Inflammatory macrophage treated with lipopolysaccharide for 1 hour (primary cell): ENCODE results near the gene CRHBP.
A peak's percentile ranks its signal among the peaks of the same experiment; 100 is the strongest.
"Not testable (repeated sequence)": the region's sequence is repeated elsewhere in the genome, so short reads cannot be mapped to it uniquely, and the experiment has no call there.

Experiments
- DNase-seq, 2 donors: peaks; one replicate each; pipeline ENCODE4 v3.0.0-alpha.2; 2020 to 2022

CRHBP gene

DNA sequence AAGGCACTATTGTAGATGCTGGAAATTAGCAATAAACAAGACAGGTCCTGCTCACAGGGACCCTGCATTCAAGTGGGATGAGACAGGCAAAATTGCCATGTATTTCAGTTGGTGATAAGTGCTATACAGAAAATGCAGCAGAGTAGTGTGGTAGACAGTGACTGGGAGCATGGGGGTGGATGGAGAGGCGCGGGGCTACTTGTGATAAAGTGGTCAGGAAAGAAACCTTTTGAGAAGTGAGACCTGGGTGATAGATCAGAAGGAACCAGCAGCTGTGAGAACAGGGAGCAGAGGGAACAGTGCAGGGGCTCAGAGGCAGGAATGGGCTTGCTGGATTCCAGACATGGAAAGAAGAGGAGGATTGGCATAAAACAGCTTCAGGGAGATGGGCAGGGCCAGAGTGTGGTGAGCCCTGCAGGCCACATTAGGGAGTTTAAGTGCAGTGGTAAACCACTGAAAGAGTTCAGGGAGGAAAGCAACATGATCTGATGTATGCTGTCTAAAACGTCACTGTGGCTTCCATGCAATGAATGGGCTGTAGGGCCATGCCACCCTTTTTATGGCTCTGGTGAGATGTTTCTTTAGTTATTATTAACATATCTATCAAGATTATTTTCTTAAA is 7.3 kb downstream of the CRHBP start:
- DNase-seq: no peak

GRCh38 chr5:76964060-76964459 is 11.2 kb downstream of the CRHBP start:
- DNase-seq: no peak

GRCh38 chr5:76971511-76971910 is 18.7 kb downstream of the CRHBP start:
- no peak for DNase-seq

GRCh38 chr5:76972689-76973088 is 19.8 kb downstream of the CRHBP start:
- no peak for DNase-seq

- DNase-seq: peak; percentile 20 to 23
Observed at GRCh38 chr5:76974785-76975184, 21.9 kb downstream of the CRHBP start.

DNA sequence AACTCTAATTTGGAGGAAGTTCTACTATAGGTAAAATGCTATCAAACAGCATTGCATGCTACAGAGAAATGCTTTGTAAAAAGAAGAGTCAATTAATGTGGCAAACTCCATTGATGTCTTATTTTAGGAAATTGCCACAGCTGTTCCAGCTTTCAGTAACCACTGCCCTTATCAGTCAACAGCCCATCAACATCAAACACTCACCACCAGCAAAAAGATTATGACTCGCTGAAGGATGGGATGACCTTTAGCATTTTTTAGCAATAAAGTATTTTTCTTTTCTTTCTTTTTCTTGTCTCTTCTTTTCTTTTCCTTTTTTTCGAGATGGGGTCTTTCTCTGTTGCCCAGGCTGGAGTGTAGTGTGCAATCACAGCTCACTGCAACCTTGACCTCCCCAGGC is 26.0 kb downstream of the CRHBP start:
- no peak for DNase-seq

GRCh38 chr5:76980518-76981144 is 27.8 kb downstream of the CRHBP start:
- no peak for DNase-seq

DNA sequence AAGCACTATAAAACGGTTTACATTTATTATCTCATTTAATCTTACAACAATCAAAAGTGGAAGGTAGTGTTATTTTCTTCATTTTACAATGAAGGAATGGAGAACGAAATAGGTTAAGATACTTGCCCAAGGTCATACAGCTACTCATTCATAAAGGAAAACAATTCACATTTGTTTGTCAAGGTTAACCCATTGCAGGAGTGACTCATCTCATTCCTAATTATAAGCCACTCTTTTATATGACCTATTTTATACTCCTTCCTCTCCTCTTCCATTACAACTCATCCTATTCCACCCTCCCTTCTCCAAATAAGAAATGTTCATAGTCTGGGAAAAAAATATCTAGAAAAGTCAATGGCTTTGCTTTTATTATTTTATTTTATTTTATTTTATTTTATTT is 29.6 kb downstream of the CRHBP start:
- no peak for DNase-seq

- no peak for DNase-seq
Observed at GRCh38 chr5:76983468-76983867, 30.6 kb downstream of the CRHBP start.

- DNase-seq: no peak
Observed at GRCh38 chr5:76986825-76987526, 34.1 kb downstream of the CRHBP start.

- DNase-seq: peak; percentile 68 to 87
Observed at GRCh38 chr5:76990899-76991459, 38.1 kb downstream of the CRHBP start.

- not testable (repeated sequence) for DNase-seq
Observed at GRCh38 chr5:76993436-76993835, 40.6 kb downstream of the CRHBP start.

DNA sequence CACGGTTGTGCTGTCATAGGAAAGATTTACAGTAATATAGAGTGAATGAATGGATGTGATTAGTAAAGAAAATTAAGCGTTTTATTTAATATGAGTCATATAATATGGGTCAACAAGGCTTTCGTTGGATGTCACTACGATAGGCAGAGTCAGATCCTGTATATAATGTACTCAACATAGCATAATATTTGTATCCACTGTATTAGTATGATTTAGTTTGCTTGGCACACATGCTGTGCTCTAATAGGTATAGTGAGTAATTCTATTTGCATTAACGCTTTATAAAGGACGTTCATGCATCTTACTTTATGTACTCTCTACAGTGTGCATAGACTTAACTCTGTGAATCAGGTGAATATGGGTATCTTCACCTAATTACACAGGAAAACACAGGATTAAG is 41.5 kb downstream of the CRHBP start:
- DNase-seq: no peak

- not testable (repeated sequence) for DNase-seq
Observed at GRCh38 chr5:76998251-76998650, 45.4 kb downstream of the CRHBP start.

DNA sequence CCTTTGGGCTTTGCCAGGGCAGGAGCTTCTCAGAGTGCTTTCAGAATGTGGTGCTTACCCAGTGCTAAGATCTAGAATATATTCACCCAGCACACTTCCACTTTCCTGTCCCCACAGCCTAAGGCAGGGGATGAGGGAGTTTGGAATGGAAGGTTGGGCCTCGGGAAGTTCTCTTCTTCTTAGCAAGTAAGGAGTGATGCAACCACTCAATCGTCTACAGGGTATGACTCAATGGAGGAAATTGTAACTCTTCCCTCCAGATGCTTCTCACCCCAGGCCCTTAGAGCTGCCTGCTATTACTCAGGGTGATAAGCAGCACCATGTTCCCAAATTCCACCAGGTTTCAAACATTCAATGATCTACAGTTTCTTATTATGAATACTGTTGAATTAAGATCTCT is 46.6 kb downstream of the CRHBP start:
- DNase-seq: peak; percentile 78 to 84

- DNase-seq: no peak
Observed at GRCh38 chr5:77003246-77003645, 50.4 kb downstream of the CRHBP start.

GRCh38 chr5:77006124-77006523 is 53.3 kb downstream of the CRHBP start:
- DNase-seq: no peak

DNA sequence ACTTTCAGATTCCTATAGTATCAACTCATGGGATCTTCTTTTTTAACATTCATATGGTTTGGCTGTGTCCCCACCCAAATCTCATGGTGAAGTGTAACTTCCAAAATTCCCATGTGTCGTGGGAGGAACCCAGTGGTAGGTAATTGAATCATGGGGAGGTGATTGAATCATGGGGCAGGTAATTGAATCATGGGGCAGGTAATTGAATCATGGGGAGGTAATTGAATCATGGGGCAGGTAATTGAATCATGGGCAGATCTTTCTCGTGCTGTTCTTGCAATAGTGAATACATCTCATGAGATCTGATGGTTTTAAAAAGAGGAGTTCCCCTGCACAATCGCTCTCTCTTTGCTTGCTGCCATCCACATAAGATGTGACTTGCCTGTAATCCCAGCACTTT is 55.6 kb downstream of the CRHBP start:
- no peak for DNase-seq

DNA sequence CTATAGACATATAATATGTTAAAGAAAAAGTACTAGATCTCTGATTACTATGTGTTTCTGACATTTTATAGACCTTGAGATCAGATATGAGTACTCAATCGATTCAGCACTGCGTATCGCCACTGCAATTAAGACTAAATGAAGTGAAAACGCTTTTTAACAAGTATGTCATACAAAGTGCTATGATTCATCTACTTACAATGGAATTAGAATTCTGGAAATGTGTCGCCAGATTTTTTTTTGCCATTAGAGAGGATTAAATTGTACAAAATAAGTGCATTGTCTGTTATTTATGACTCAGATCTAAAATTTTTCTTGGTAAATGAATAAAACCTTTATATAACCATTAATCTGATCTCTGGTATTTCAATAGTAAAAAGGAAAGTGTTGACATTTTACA is 57.4 kb downstream of the CRHBP start:
- no peak for DNase-seq

DNA sequence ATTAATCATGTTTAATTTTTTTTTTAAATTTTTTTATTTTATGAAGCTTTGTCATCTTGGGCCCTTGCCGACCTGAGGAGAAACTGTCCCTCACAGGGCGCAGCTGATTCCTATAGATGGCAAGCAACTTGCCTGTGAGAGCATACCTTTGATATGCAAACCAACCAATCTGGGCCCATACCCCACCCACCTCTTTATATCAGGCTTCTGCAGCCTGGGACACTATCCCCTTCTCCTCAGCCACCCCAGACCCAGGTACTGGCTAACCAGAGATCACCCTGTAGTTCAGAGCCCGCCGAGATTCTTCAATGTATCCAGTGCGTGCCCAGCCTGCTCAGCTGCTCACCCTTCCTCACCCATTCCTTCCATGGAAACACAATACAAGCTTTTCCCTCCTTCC is 58.7 kb downstream of the CRHBP start:
- DNase-seq: no peak

DNA sequence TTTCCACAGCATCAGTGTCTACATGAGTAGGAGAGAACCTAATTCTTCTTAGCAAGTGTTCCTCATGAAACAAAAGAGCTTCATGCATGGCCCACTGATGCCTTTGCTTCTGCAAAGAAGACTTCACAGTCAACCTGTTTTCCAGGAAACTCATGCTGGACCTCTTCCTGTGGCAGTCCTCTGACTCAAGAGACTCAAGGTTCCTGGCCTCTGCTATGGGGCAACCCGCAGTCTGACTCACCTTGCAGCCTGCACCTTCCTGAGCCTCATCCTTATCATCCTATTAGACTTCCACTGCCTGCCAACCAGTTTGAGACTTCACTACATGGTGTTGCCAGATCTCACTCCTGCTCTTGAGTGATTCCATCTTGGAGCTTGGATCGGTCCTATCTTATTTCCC is 59.8 kb downstream of the CRHBP start:
- DNase-seq: no peak

DNA sequence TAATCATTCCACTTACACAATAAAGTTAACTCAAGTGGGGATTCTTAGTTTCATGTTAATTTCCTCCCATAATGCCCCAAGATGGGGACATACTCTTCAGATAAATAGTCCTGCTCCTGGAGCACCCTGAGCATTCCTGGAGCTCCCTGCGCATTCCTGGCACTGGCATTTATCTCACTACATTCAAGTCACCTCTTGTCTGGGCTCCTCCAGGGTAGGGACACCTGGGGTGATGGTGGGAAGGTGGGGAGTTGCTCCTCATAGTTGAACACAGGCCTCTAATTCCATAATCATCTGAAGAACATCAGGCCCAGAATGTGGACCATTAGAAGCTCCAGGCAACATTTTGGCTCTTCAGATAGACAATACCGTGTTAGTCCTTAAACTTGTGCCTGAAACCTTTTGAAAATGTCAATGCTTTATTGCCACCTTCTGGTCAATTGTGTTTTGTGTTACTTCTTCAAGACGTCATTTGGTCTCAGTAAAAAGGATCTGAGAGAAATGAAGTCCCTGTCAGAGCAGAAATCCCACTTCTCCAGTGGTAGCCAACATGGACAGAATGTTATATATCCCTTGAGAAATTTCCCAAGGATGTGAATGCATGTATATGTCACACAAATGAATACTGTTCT is 63.2 kb downstream of the CRHBP start:
- peak; percentile 53 to 76 for DNase-seq

GRCh38 chr5:77016962-77017361 is 64.1 kb downstream of the CRHBP start:
- no peak for DNase-seq

GRCh38 chr5:77017668-77018067 is 64.8 kb downstream of the CRHBP start:
- no peak for DNase-seq
